Measurements from ENCODE around the gene PTPRM.

The PTPRM gene

GRCh38 chr18:8241731-8242130 lies 674.6 kb downstream of the PTPRM start:
- no peak overlapping the region for H3K27ac ChIP-seq
- no peak for TF ChIP-seq CTCF (conservative IDR thresholded peaks at IDR 0.05)

GRCh38 chr18:8242151-8242696 lies 675.1 kb downstream of the PTPRM start:
- TF ChIP-seq CTCF (conservative IDR thresholded peaks at IDR 0.05): no peak
- H3K27ac ChIP-seq: no peak overlapping the region

GRCh38 chr18:8247700-8248099 lies 680.6 kb downstream of the PTPRM start:
- no peak overlapping the region for H3K27ac ChIP-seq
- no peak for TF ChIP-seq CTCF (conservative IDR thresholded peaks at IDR 0.05)

GRCh38 chr18:8248576-8248975 lies 681.5 kb downstream of the PTPRM start:
- no peak for TF ChIP-seq CTCF (conservative IDR thresholded peaks at IDR 0.05)
- no peak overlapping the region for H3K27ac ChIP-seq

- no peak for TF ChIP-seq CTCF (conservative IDR thresholded peaks at IDR 0.05)
- no peak overlapping the region for H3K27ac ChIP-seq
Measured at GRCh38 chr18:8249811-8250210, 682.7 kb downstream of the PTPRM start.

- H3K27ac ChIP-seq: no peak overlapping the region
- no peak for TF ChIP-seq CTCF (conservative IDR thresholded peaks at IDR 0.05)
Measured at GRCh38 chr18:8252371-8252770, 685.3 kb downstream of the PTPRM start.

- H3K27ac ChIP-seq: no peak overlapping the region
- TF ChIP-seq CTCF (conservative IDR thresholded peaks at IDR 0.05): no peak
Measured at GRCh38 chr18:8253944-8254343, 686.8 kb downstream of the PTPRM start.
